HepG2 (cell line): Measurements from ENCODE around the gene SELL.

ENCODE experiments used
- ZZZ3 ChIP-seq: sonication (generic); formaldehyde crosslinking; IDR thresholded peaks from 2 replicates; pipeline ENCODE4 v1.4.0; 2020; ENCODE audit warnings: missing genetic modification reagents, mild to moderate bottlenecking, borderline replicate concordance
- TF ChIP-seq, protein P1 (sequence below): sonication (generic); formaldehyde crosslinking; IDR thresholded peaks from 2 replicates; pipeline ENCODE4 v1.5.0; 2020; ENCODE audit warnings: mild to moderate bottlenecking, missing genetic modification reagents, moderate library complexity

DNA sequence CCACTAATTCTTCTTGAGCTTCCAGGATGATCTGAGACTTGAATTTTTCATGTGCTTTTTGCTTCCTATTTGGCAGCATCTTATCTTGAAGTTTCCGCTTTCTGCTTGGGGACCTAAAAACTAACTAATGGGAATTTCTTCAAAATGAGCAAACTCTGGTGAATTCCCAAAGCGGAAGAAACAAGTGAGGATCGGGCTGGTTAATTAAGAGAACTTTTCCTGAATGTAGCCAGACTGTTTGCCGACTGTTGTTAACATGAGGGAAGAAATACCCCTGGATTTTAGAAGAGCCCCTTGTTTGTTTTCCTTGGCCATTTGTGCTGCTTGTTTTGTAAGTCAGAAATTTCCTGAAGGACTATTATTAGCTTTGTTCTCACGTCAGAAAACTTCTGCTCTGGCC, 28.6 kb upstream of the SELL start:
- TF ChIP-seq ZZZ3 (CRISPR knock-in tag), result no peak
- TF ChIP-seq, protein P1, sequence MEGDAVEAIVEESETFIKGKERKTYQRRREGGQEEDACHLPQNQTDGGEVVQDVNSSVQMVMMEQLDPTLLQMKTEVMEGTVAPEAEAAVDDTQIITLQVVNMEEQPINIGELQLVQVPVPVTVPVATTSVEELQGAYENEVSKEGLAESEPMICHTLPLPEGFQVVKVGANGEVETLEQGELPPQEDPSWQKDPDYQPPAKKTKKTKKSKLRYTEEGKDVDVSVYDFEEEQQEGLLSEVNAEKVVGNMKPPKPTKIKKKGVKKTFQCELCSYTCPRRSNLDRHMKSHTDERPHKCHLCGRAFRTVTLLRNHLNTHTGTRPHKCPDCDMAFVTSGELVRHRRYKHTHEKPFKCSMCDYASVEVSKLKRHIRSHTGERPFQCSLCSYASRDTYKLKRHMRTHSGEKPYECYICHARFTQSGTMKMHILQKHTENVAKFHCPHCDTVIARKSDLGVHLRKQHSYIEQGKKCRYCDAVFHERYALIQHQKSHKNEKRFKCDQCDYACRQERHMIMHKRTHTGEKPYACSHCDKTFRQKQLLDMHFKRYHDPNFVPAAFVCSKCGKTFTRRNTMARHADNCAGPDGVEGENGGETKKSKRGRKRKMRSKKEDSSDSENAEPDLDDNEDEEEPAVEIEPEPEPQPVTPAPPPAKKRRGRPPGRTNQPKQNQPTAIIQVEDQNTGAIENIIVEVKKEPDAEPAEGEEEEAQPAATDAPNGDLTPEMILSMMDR, result no peak
